Stomach smooth muscle (tissue), 2 donors: Measurements from ENCODE around the gene RER1.
A peak's percentile ranks its signal among the peaks of the same experiment; 100 is the strongest.

Experiments
- H3K27ac ChIP-seq: one replicate; pipeline ENCODE4 v1.7.0; 2013; ENCODE audit warnings: mild to moderate bottlenecking, low read length, inconsistent platforms
- H3K27me3 ChIP-seq, 2 donors: one replicate each; pipeline ENCODE4 v1.7.0; 2013; ENCODE audit warnings: low read length in 2 of 2; ENCODE audit not compliant: insufficient read depth in 2 of 2, control insufficient read depth in 1 of 2
- H3K36me3 ChIP-seq, 2 donors: one replicate each; pipeline ENCODE4 v1.7.0; 2013; ENCODE audit warnings: low read length in 2 of 2; ENCODE audit not compliant: control insufficient read depth in 2 of 2, insufficient read depth in 2 of 2
- H3K4me1 ChIP-seq: one replicate; pipeline ENCODE4 v1.7.0; 2013; ENCODE audit warnings: low read length; ENCODE audit not compliant: control insufficient read depth, insufficient read depth
- H3K4me3 ChIP-seq, 2 donors: one replicate each; pipeline ENCODE4 v1.7.0; 2013; ENCODE audit warnings: low read length in 2 of 2
- H3K9ac ChIP-seq, 2 donors: one replicate each; pipeline ENCODE4 v1.7.0; 2013; ENCODE audit warnings: low read length in 2 of 2, mild to moderate bottlenecking in 1 of 2
- H3K9me3 ChIP-seq, 2 donors: one replicate each; pipeline ENCODE4 v1.7.0; 2013; ENCODE audit warnings: low read length in 2 of 2; ENCODE audit not compliant: control insufficient read depth in 2 of 2
- donor health status: healthy.
- donor health status: Pancreatic carcinoma.

Gene RER1

GRCh38 chr1:2405588-2406295 lies 14.1 kb downstream of the RER1 start:
- no peak overlapping the region for H3K4me3 ChIP-seq
- no peaks in the 10 kb centered on the region for H3K9me3 ChIP-seq
- H3K9ac ChIP-seq, result no peak overlapping the region
- H3K36me3 ChIP-seq, result peaks cover 38 to 52% of the 10 kb centered on the region in 2 donors
- H3K4me1 ChIP-seq, result peaks cover 8% of the 10 kb centered on the region
- no peak overlapping the region for H3K27ac ChIP-seq
- H3K27me3 ChIP-seq, result no peaks in the 10 kb centered on the region

GRCh38 chr1:2406451-2407041 lies 14.9 kb downstream of the RER1 start:
- Histone ChIP-seq H3K27me3 (no peaks in the 10 kb centered on the region), H3K9me3 (no peaks in the 10 kb centered on the region), H3K9ac (no peak overlapping the region), H3K4me3 (no peak overlapping the region), H3K27ac (no peak overlapping the region), H3K36me3 (peaks cover 36 to 49% of the 10 kb centered on the region in 2 donors), H3K4me1 (peaks cover 9% of the 10 kb centered on the region)

GRCh38 chr1:2407166-2407990 lies 15.7 kb downstream of the RER1 start:
- Histone ChIP-seq H3K27ac (no peak overlapping the region), H3K9ac (no peak overlapping the region), H3K4me1 (peaks cover 16% of the 10 kb centered on the region), H3K9me3 (no peaks in the 10 kb centered on the region), H3K36me3 (peaks cover 28 to 42% of the 10 kb centered on the region in 2 donors), H3K27me3 (no peaks in the 10 kb centered on the region), H3K4me3 (no peak overlapping the region)

- peaks cover 26 to 37% of the 10 kb centered on the region in 2 donors for H3K36me3 ChIP-seq
- H3K4me3 ChIP-seq, result no peak overlapping the region
- no peaks in the 10 kb centered on the region for H3K9me3 ChIP-seq
- no peak overlapping the region for H3K9ac ChIP-seq
- peaks cover 16% of the 10 kb centered on the region for H3K4me1 ChIP-seq
- no peaks in the 10 kb centered on the region for H3K27me3 ChIP-seq
- no peak overlapping the region for H3K27ac ChIP-seq
Measured at GRCh38 chr1:2407991-2408275, 16.3 kb downstream of the RER1 start.

- H3K27ac ChIP-seq, result no peak overlapping the region
- no peaks in the 10 kb centered on the region for H3K9me3 ChIP-seq
- H3K4me3 ChIP-seq, result no peak overlapping the region
- H3K36me3 ChIP-seq, result peaks cover 22 to 37% of the 10 kb centered on the region in 2 donors
- H3K9ac ChIP-seq, result no peak overlapping the region
- H3K27me3 ChIP-seq, result no peaks in the 10 kb centered on the region
- H3K4me1 ChIP-seq, result peaks cover 21% of the 10 kb centered on the region
Measured at GRCh38 chr1:2408456-2408855, 16.8 kb downstream of the RER1 start.

- no peaks in the 10 kb centered on the region for H3K9me3 ChIP-seq
- H3K4me3 ChIP-seq, result no peak overlapping the region
- H3K27ac ChIP-seq, result no peak overlapping the region
- no peak overlapping the region for H3K9ac ChIP-seq
- H3K4me1 ChIP-seq, result peaks cover 24% of the 10 kb centered on the region
- H3K27me3 ChIP-seq, result no peaks in the 10 kb centered on the region
- peaks cover 22 to 35% of the 10 kb centered on the region in 2 donors for H3K36me3 ChIP-seq
Measured at GRCh38 chr1:2408859-2409276, 17.2 kb downstream of the RER1 start.

GRCh38 chr1:2409745-2410144 lies 18.1 kb downstream of the RER1 start:
- Histone ChIP-seq H3K4me3 (no peak overlapping the region), H3K9ac (no peak overlapping the region), H3K36me3 (peaks cover 18 to 27% of the 10 kb centered on the region in 2 donors), H3K9me3 (no peaks in the 10 kb centered on the region), H3K27me3 (no peaks in the 10 kb centered on the region), H3K27ac (no peak overlapping the region), H3K4me1 (peaks cover 28% of the 10 kb centered on the region)

- peaks cover 8 to 16% of the 10 kb centered on the region in 2 donors for H3K36me3 ChIP-seq
- H3K4me3 ChIP-seq, result peak overlapping the region; percentile 81 to 84
- peak overlapping the region; percentile 74 for H3K27ac ChIP-seq
- H3K9me3 ChIP-seq, result no peaks in the 10 kb centered on the region
- H3K9ac ChIP-seq, result peak overlapping the region; percentile 84 to 94
- peaks cover 4% of the 10 kb centered on the region in 2 donors for H3K27me3 ChIP-seq
- peaks cover 28% of the 10 kb centered on the region for H3K4me1 ChIP-seq
Measured at GRCh38 chr1:2411801-2412394, 20.3 kb downstream of the RER1 start.

GRCh38 chr1:2412395-2412772 lies 20.7 kb downstream of the RER1 start, which contains the start of gene PEX10:
Gene PEX10, minus strand, starts transcription at chr1:2412564. Its CDS starts 62 bp downstream, at chr1:2412502.
- H3K36me3 ChIP-seq, result peaks cover 3 to 13% of the 10 kb centered on the region in 2 donors
- H3K27me3 ChIP-seq, result peaks cover 5 to 9% of the 10 kb centered on the region in 2 donors
- peaks cover 28% of the 10 kb centered on the region for H3K4me1 ChIP-seq
- peak within 1 kb of the TSS; percentile 84 to 94 for H3K9ac ChIP-seq
- H3K4me3 ChIP-seq, result peak within 1 kb of the TSS; percentile 81 to 84
- H3K9me3 ChIP-seq, result no peaks in the 10 kb centered on the region
- peak within 1 kb of the TSS; percentile 76 for H3K27ac ChIP-seq

GRCh38 chr1:2412773-2413494 lies 21.3 kb downstream of the RER1 start:
- Histone ChIP-seq H3K9me3 (no peaks in the 10 kb centered on the region), H3K9ac (peak overlapping the region; percentile 71 to 74), H3K36me3 (peaks cover 0 to 10% of the 10 kb centered on the region in 2 donors), H3K27me3 (peaks cover 11 to 15% of the 10 kb centered on the region in 2 donors), H3K4me1 (peaks cover 28% of the 10 kb centered on the region), H3K4me3 (peak overlapping the region; percentile 76 to 84), H3K27ac (peak overlapping the region; percentile 76)
